Measurements from ENCODE around the gene CIC.

DNA sequence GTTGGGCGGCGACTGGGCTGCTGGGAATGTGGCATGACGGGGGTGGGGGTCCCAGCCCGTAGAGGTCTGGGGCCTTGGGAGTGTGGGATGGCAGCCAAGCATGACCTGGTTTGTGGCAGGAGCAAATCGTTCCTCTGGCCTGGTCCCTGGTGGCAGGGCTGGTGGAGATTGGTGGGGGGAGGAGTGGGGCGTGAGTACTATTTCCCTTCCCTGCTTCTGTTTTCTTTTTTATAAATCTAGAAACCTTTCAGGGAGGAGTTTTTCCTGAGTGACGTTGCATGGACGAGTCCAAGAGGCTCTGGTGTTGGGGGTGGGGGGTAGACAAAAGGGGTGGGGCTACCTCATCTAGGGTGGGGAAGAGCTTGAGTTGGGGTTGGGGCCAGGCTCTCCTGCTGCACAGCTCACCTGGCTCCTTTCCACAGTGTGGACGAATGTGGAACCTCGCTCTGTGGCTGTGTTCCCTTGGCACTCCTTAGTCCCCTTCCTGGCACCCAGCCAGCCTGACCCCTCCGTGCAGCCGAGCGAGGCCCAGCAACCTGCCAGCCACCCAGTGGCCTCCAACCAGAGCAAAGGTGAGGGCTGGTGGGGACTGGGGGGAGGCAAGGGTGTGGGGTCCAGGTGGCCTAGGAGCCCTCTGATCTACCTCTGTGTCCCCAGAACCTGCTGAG lies 17.4 kb downstream of the CIC start:
- peak in 2 of 3 donors; percentile 2 to 45 for TF ChIP-seq POLR2A (IDR thresholded peaks at IDR 0.05)
- TF ChIP-seq, protein P1, sequence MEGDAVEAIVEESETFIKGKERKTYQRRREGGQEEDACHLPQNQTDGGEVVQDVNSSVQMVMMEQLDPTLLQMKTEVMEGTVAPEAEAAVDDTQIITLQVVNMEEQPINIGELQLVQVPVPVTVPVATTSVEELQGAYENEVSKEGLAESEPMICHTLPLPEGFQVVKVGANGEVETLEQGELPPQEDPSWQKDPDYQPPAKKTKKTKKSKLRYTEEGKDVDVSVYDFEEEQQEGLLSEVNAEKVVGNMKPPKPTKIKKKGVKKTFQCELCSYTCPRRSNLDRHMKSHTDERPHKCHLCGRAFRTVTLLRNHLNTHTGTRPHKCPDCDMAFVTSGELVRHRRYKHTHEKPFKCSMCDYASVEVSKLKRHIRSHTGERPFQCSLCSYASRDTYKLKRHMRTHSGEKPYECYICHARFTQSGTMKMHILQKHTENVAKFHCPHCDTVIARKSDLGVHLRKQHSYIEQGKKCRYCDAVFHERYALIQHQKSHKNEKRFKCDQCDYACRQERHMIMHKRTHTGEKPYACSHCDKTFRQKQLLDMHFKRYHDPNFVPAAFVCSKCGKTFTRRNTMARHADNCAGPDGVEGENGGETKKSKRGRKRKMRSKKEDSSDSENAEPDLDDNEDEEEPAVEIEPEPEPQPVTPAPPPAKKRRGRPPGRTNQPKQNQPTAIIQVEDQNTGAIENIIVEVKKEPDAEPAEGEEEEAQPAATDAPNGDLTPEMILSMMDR (IDR thresholded peaks at IDR 0.05) = peak in 1 of 7 experiments; percentile 10

Measured in body of pancreas (tissue), 4 donors.